ENCODE measurements around the gene UNC119B. TPM values are rescaled to one million over a fixed set of nuclear protein-coding genes. Genes with fewer than 3 reads are reported as not detected.

UNC119B gene
- total RNA-seq, 1 experiment from 2014 or later: 15.0 TPM

DNA sequence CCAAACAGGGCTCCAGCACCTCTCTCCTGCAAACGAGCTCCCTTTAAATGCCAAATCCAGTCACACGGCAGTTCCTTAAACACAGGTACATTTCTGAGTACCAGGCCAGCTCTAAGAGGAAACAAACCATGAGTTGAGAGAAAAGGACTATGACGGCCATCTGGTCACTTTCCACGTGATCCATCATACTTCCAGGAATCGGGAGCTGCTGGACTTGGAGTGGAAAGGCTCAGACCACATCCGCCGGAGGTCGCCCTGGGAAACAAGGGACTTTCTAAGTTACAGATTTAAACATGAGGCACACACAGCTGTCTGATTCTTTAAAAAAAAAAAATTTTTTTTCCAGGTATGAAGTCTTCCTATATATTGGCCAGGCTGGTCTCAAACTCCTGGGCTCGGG lies 54.6 kb downstream of the UNC119B start:
- no peak for DNase-seq (ENCODE audit: low read depth)

DNA sequence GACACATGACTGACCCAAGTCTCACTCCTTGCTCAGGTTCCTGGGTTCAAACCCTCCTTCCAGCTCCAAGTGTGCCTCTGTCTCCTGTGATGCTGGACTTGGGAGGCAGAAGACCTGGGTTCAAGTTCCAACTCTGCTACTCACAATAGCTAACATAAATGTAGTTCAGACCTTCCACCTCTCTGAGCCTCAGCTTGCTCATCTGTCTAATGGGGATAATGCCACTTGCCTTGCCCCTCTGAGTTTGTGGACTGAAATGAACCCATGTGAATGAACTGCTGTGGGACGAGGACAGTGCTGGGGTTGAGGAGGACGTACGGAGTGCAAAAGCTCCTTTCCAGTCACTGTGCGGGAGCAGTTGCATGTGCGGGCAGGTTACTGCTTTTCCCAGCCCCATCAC lies 56.3 kb downstream of the UNC119B start:
- DNase-seq (ENCODE audit: low read depth): no peak

DNA sequence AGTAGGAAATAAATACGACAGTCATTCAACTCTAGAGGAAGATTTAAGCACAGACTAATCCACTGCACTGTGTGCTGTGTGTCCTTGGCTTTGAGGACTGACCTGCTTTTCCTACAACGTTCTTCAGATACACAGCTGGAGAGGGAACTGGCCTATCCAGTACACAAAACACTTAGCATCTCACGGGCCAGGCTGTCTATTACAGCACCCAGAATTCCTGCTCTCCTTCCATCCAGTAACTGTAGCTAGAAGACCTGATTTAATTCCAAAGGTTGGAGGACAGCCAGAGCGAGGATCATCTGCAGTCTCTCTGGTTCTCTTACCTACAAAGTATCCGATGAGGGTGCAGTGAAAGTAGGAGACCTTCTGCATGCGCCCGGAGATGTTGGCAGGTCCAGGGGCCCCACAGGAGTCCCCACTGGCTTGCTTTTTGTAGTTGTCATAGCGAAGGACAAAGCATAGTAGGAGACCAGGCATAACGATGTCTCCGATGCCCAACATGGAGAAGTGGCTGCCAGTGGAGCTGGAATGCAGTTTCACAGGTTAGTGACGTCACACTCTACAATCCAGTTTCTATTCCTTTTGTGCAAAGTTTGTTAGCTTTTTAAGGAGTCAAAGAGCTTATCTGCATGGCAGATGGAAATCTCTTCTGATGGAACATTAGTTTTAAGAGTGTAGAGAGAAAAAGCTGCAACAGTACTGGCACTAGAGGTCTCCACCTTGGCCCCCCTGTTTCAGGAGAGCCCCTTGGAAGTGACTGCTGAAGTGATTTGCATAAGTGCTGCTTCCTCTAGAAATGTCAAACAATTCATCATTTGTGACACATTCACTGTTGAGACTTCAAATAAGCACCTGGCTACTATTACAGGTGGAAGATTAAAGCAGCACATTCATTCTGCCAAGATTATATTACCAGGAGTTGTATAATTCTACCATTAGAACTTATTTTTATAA lies 57.1 kb downstream of the UNC119B start:
- no peak for DNase-seq (ENCODE audit: low read depth)

DNA sequence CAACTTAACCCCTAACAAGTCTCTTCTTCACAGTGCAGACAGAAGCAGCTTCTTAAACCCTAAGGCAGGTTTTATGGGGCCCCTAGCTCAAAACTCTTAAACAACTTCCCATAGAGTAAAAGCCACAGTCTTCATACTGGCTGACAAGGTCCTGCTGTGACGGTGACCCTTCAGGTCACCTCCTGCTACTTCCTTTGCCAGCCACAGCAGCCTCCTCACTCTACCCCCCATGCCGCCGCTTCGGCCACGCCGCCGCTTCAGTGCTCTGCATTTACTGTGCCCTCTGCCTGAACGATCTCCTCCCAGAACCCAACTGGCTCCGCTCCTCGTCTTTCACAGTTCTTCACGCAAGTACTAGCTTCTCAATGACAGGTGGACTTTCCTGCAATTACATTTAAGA lies 60.8 kb downstream of the UNC119B start:
- DNase-seq (ENCODE audit: low read depth): no peak

Other genes starting within 250 kb of the UNC119B start
- 267 and 282 TPM in 2 replicates for gene SRSF9, start 240.7 kb upstream of the UNC119B start, total RNA-seq (2014; rRNA removed; shearing (Covaris generic))
- 483 and 582 TPM in 2 replicates for gene DYNLL1, start 214.3 kb upstream of the UNC119B start, total RNA-seq (2014; rRNA removed; shearing (Covaris generic))
- gene COQ5, start 181.3 kb upstream of the UNC119B start, total RNA-seq (2014; rRNA removed; shearing (Covaris generic)): 55.1 and 67.4 TPM in 2 replicates
- gene RNF10, start 176.1 kb upstream of the UNC119B start, total RNA-seq (2014; rRNA removed; shearing (Covaris generic)): 74.5 and 92.7 TPM in 2 replicates
- gene POP5, start 129.1 kb upstream of the UNC119B start, total RNA-seq (2014; rRNA removed; shearing (Covaris generic)): 96.2 and 96.8 TPM in 2 replicates
- 0.17 TPM in 1 of 2 replicates, not detected in the other for gene CABP1, start 69.8 kb upstream of the UNC119B start, total RNA-seq (2014; rRNA removed; shearing (Covaris generic))
- gene MLEC, start 23.3 kb upstream of the UNC119B start, total RNA-seq (2014; rRNA removed; shearing (Covaris generic)): 93.7 and 108 TPM in 2 replicates
- gene ACADS, start 15.4 kb downstream of the UNC119B start, total RNA-seq (2014; rRNA removed; shearing (Covaris generic)): 9.4 and 10.9 TPM in 2 replicates
- gene SPPL3, start 193.9 kb downstream of the UNC119B start, total RNA-seq (2014; rRNA removed; shearing (Covaris generic)): 5.4 and 7.1 TPM in 2 replicates